IMR-90 (cell line): ENCODE data around the gene PTPRG. TPM values are rescaled to one million over a fixed set of nuclear protein-coding genes. Genes with fewer than 3 reads are reported as not detected.
A peak's percentile ranks its signal among the peaks of the same experiment; 100 is the strongest.

Experiments
- ATAC-seq: fragments of 200-7000 bp; cut with Tn5 transposase; 2 replicates; pipeline ENCODE4 v1.9.1; 2020; ENCODE audit warnings: low read depth, mild to moderate bottlenecking, moderate library complexity
- BruUV-seq: library from RNA; stranded (reverse); fragments of 400-500 nt; replicated peaks from 2 replicates; lab custom pipeline; 2021; lab: Mats Ljungman, UMichigan
- CTCF ChIA-PET: fragments of 300-600 bp; formaldehyde crosslinking; extraction: SDS; loops from one replicate; lab custom pipeline; 2021; ENCODE audit warnings: antibody characterized with exemption; lab: Yijun Ruan, JAX
- POLR2A ChIA-PET: fragments of 300-600 bp; sonication (Branson Sonifier 250); formaldehyde crosslinking; loops from one replicate; lab custom pipeline; 2022; ENCODE audit warnings: antibody characterized with exemption; ENCODE audit not compliant: unreplicated experiment; lab: Charles Lee
- DNase-seq: peaks from one replicate; pipeline ENCODE4 v3.0.0; 2013
- H2AFZ ChIP-seq: replicated peaks from 2 replicates; pipeline ENCODE3; 2013; ENCODE audit warnings: low read length, mild to moderate bottlenecking; ENCODE audit not compliant: poor library complexity
- H2AK5ac ChIP-seq: 2 replicates; pipeline ENCODE4 v1.6.1; 2013; ENCODE audit warnings: low read depth, low read length, inconsistent platforms
- H2AK9ac ChIP-seq: replicated peaks from 2 replicates; pipeline ENCODE3; 2013; ENCODE audit warnings: mild to moderate bottlenecking, low read depth, low read length, moderate library complexity; ENCODE audit not compliant: poor library complexity
- H2BK120ac ChIP-seq: 2 replicates; pipeline ENCODE4 v1.6.1; 2013; ENCODE audit warnings: low read depth, low read length, inconsistent platforms
- H2BK15ac ChIP-seq: 3 replicates; pipeline ENCODE4 v1.6.1; 2013; ENCODE audit warnings: low read depth, low read length, inconsistent platforms
- H2BK20ac ChIP-seq: 2 replicates; pipeline ENCODE4 v1.6.1; 2013; ENCODE audit warnings: low read depth, mild to moderate bottlenecking, inconsistent platforms, low read length, moderate library complexity
- H2BK5ac ChIP-seq: 2 replicates; pipeline ENCODE4 v1.6.1; 2013; ENCODE audit warnings: mild to moderate bottlenecking, low read depth, low read length, inconsistent platforms; ENCODE audit not compliant: poor library complexity, severe bottlenecking
- H3K14ac ChIP-seq: replicated peaks from 2 replicates; pipeline ENCODE4 v1.6.1; 2013; ENCODE audit warnings: low read depth, low read length, inconsistent platforms
- H3K18ac ChIP-seq: 2 replicates; pipeline ENCODE4 v1.6.1; 2013; ENCODE audit warnings: low read depth, low read length, control low read depth
- H3K23ac ChIP-seq: 2 replicates; pipeline ENCODE4 v1.6.1; 2013; ENCODE audit warnings: low read depth, low read length, inconsistent platforms
- H3K27ac ChIP-seq: 2 replicates; pipeline ENCODE4 v1.5.1; 2013; ENCODE audit warnings: mild to moderate bottlenecking, control low read depth, low read length; ENCODE audit not compliant: insufficient read depth
- H3K27me3 ChIP-seq: 2 replicates; pipeline ENCODE4 v1.6.1; 2013; ENCODE audit warnings: low read length; ENCODE audit not compliant: control insufficient read depth, insufficient read depth
- H3K36me3 ChIP-seq: 2 replicates; pipeline ENCODE4 v1.6.1; 2013; ENCODE audit warnings: low read length, mixed read lengths; ENCODE audit not compliant: control insufficient read depth, insufficient read depth
- H3K4ac ChIP-seq: 2 replicates; pipeline ENCODE4 v1.6.1; 2013; ENCODE audit warnings: low read depth, low read length, inconsistent platforms
- H3K4me1 ChIP-seq: 2 replicates; pipeline ENCODE4 v1.6.1; 2013; ENCODE audit warnings: low read length, mixed read lengths; ENCODE audit not compliant: control insufficient read depth, insufficient read depth
- H3K4me2 ChIP-seq: 2 replicates; pipeline ENCODE4 v1.6.1; 2013; ENCODE audit warnings: low read depth, mild to moderate bottlenecking, control low read depth, low read length, moderate library complexity
- H3K4me3 ChIP-seq: 2 replicates; pipeline ENCODE4 v1.5.1; 2013; ENCODE audit warnings: low read depth, mild to moderate bottlenecking, control low read depth, low read length, moderate library complexity; ENCODE audit not compliant: insufficient read depth
- H3K56ac ChIP-seq: 2 replicates; pipeline ENCODE4 v1.6.1; 2013; ENCODE audit warnings: low read length, inconsistent platforms; ENCODE audit not compliant: insufficient read depth; ENCODE audit errors: extremely low read depth
- H3K79me1 ChIP-seq, 2 experiments: 2 replicates each; pipeline ENCODE4 v1.6.1; 2013; ENCODE audit warnings: low read length in 2 of 2, inconsistent platforms in 1 of 2, low read depth in 1 of 2
- H3K9ac ChIP-seq: 2 replicates; pipeline ENCODE4 v1.6.1; 2013; ENCODE audit warnings: low read depth, low read length, control low read depth
- H3K9me1 ChIP-seq: 2 replicates; pipeline ENCODE4 v1.6.1; 2013; ENCODE audit warnings: low read length, inconsistent platforms; ENCODE audit not compliant: insufficient read depth
- H3K9me3 ChIP-seq: 2 replicates; pipeline ENCODE4 v1.6.1; 2013; ENCODE audit warnings: low read length; ENCODE audit not compliant: control insufficient read depth, insufficient read depth
- H4K20me1 ChIP-seq: 2 replicates; pipeline ENCODE4 v1.6.1; 2013; ENCODE audit warnings: low read length, inconsistent platforms; ENCODE audit not compliant: insufficient read depth
- H4K5ac ChIP-seq: 2 replicates; pipeline ENCODE4 v1.6.1; 2013; ENCODE audit warnings: mild to moderate bottlenecking, low read depth, low read length, control low read depth
- H4K8ac ChIP-seq, 2 experiments: 2 replicates each; pipeline ENCODE4 v1.6.1; 2013; ENCODE audit warnings: low read depth in 2 of 2, low read length in 2 of 2, control low read depth in 1 of 2, inconsistent platforms in 1 of 2
- H4K91ac ChIP-seq: 2 replicates; pipeline ENCODE4 v1.6.1; 2013; ENCODE audit warnings: low read depth, low read length, inconsistent platforms; ENCODE audit not compliant: insufficient read depth
- BHLHE40 ChIP-seq: fragments of 150-350 bp; IDR thresholded peaks from 2 replicates; pipeline ENCODE4 v1.6.1; 2016; ENCODE audit warnings: mild to moderate bottlenecking, low read depth, low read length
- CEBPB ChIP-seq: IDR thresholded peaks from 2 replicates; pipeline ENCODE4 v1.6.1; 2012; ENCODE audit warnings: low read depth, low read length, improper control_type of control experiment
- CHD1 ChIP-seq: IDR thresholded peaks from 2 replicates; pipeline ENCODE4 v1.6.1; 2012; ENCODE audit warnings: low read depth, low read length, improper control_type of control experiment
- FOS ChIP-seq: fragments of 150-350 bp; IDR thresholded peaks from 2 replicates; pipeline ENCODE4 v1.6.1; 2016; ENCODE audit warnings: low read depth, low read length
- MAFK ChIP-seq: IDR thresholded peaks from 2 replicates; pipeline ENCODE4 v1.6.1; 2012; ENCODE audit warnings: low read depth, low read length, improper control_type of control experiment
- MAZ ChIP-seq: IDR thresholded peaks from 2 replicates; pipeline ENCODE4 v1.6.1; 2012; ENCODE audit warnings: low read depth, mild to moderate bottlenecking, low read length, improper control_type of control experiment, moderate library complexity, borderline replicate concordance
- MXI1 ChIP-seq: IDR thresholded peaks from 2 replicates; pipeline ENCODE4 v1.6.1; 2012; ENCODE audit warnings: low read depth, mild to moderate bottlenecking, low read length, moderate library complexity, borderline replicate concordance
- NFE2L2 ChIP-seq: fragments of 150-350 bp; IDR thresholded peaks from 2 replicates; pipeline ENCODE4 v1.6.1; 2016; ENCODE audit warnings: low read depth, mild to moderate bottlenecking, low read length
- POLR2A ChIP-seq: IDR thresholded peaks from 2 replicates; pipeline ENCODE4 v1.6.1; 2012; ENCODE audit warnings: mild to moderate bottlenecking, low read depth, low read length
- RAD21 ChIP-seq: IDR thresholded peaks from 2 replicates; pipeline ENCODE4 v1.6.1; 2012; ENCODE audit warnings: low read length, improper control_type of control experiment
- RCOR1 ChIP-seq: IDR thresholded peaks from 2 replicates; pipeline ENCODE4 v1.6.1; 2012; ENCODE audit warnings: mild to moderate bottlenecking, low read length, improper control_type of control experiment; ENCODE audit not compliant: insufficient replicate concordance
- RFX5 ChIP-seq: IDR thresholded peaks from 2 replicates; pipeline ENCODE4 v1.8.0; 2012; ENCODE audit warnings: low read depth, mild to moderate bottlenecking, low read length, moderate library complexity
- SMC3 ChIP-seq: fragments of 150-350 bp; IDR thresholded peaks from 2 replicates; pipeline ENCODE4 v1.6.1; 2016; ENCODE audit warnings: low read depth, mild to moderate bottlenecking, antibody characterized with exemption, low read length, moderate library complexity
- WGBS, 2 experiments: methylation state at CpG; one replicate each; pipeline versions ENCODE4 v1.1.5 to v1.1.7; 2013; ENCODE audit warnings: missing lambda C conversion rate in 2 of 2; ENCODE audit not compliant: insufficient read length in 1 of 2; ENCODE audit errors: extremely low coverage in 2 of 2; 5-methylcytosine and 5-hydroxymethylcytosine counted together
- dilution Hi-C: fragments of 300-500 bp; cut with HindIII; formaldehyde crosslinking; loops from one replicate; pipeline ENCODE4 v1.14.3; 2018; ENCODE audit warnings: low sequenced_read_pairs; ENCODE audit not compliant: unreplicated experiment
- in situ Hi-C: fragments of 300-500 bp; cut with MboI; formaldehyde crosslinking; loops from 3 replicates; pipeline ENCODE4 v1.14.3; 2019; ENCODE audit warnings: low sequenced_read_pairs, inconsistent platforms, mixed read lengths
- intact Hi-C: fragments of 100-400 bp; cut with micrococcal nuclease; formaldehyde crosslinking; loops from 2 replicates; pipeline ENCODE4 v1.10.0; 2022
- polyA plus RNA-seq, 3 experiments: library from polyadenylated mRNA; depleted of rRNA; stranded (reverse); fragments of >200 nt; gene quantifications; 2 replicates each; pipeline ENCODE4 v1.2.3, GENCODE V29; 2012; ENCODE audit warnings: low replicate concordance in 1 of 3
- total RNA-seq: library from RNA; depleted of rRNA; stranded (reverse); fragments of >200 nt; gene quantifications from 2 replicates; pipeline ENCODE4 v1.2.3, GENCODE V29; 2012
- TF ChIP-seq, protein P1 (sequence below): conservative IDR thresholded peaks from 2 replicates; pipeline ENCODE4 v1.5.1; 2012; ENCODE audit warnings: mild to moderate bottlenecking, low read depth, low read length, improper control_type of control experiment
- TF ChIP-seq, protein P2 (sequence below): fragments of 150-350 bp; IDR thresholded peaks from 2 replicates; pipeline ENCODE4 v1.6.1; 2017; ENCODE audit warnings: mild to moderate bottlenecking, antibody characterized with exemption, low read length, low read depth
- TF ChIP-seq, protein P3 (sequence below): fragments of 150-350 bp; IDR thresholded peaks from 2 replicates; pipeline ENCODE4 v1.6.1; 2016; ENCODE audit warnings: low read depth, mild to moderate bottlenecking, low read length, moderate library complexity, borderline replicate concordance

The PTPRG gene
- total and polyA plus RNA-seq, 2 of the 4 experiments (the other 2 are of a cell fraction) = 7.7 to 31.0 TPM

DNA sequence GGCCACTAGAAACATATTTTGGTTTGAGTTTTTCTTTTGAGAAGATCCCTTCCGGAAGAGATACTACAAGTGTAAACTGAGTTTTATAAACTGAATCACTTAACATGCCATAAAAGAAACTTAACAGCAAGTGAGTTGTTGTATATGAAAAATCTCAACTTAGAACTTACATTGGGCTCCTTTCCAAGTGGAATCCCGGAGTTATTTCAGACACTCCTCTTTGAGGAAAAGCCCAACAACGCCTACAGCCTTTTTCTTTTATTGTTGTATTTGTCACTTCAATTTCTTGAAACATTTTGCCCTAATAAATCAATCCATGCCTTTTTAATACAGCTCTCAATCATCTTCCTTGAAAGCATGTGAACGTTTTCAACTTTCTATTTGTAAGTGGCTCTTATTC is 674.6 kb downstream of the PTPRG start:
- TF ChIP-seq MXI1 = no peak
- TF ChIP-seq, protein P1, sequence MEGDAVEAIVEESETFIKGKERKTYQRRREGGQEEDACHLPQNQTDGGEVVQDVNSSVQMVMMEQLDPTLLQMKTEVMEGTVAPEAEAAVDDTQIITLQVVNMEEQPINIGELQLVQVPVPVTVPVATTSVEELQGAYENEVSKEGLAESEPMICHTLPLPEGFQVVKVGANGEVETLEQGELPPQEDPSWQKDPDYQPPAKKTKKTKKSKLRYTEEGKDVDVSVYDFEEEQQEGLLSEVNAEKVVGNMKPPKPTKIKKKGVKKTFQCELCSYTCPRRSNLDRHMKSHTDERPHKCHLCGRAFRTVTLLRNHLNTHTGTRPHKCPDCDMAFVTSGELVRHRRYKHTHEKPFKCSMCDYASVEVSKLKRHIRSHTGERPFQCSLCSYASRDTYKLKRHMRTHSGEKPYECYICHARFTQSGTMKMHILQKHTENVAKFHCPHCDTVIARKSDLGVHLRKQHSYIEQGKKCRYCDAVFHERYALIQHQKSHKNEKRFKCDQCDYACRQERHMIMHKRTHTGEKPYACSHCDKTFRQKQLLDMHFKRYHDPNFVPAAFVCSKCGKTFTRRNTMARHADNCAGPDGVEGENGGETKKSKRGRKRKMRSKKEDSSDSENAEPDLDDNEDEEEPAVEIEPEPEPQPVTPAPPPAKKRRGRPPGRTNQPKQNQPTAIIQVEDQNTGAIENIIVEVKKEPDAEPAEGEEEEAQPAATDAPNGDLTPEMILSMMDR = no peak
- no peak for TF ChIP-seq CEBPB
- TF ChIP-seq, protein P2, sequence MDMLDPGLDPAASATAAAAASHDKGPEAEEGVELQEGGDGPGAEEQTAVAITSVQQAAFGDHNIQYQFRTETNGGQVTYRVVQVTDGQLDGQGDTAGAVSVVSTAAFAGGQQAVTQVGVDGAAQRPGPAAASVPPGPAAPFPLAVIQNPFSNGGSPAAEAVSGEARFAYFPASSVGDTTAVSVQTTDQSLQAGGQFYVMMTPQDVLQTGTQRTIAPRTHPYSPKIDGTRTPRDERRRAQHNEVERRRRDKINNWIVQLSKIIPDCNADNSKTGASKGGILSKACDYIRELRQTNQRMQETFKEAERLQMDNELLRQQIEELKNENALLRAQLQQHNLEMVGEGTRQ = no peak
- TF ChIP-seq CHD1 = no peak
- TF ChIP-seq RCOR1 = no peak
- TF ChIP-seq, protein P3, sequence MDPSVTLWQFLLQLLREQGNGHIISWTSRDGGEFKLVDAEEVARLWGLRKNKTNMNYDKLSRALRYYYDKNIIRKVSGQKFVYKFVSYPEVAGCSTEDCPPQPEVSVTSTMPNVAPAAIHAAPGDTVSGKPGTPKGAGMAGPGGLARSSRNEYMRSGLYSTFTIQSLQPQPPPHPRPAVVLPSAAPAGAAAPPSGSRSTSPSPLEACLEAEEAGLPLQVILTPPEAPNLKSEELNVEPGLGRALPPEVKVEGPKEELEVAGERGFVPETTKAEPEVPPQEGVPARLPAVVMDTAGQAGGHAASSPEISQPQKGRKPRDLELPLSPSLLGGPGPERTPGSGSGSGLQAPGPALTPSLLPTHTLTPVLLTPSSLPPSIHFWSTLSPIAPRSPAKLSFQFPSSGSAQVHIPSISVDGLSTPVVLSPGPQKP = no peak
- TF ChIP-seq SMC3 = no peak
- TF ChIP-seq RAD21 = no peak
- TF ChIP-seq MAZ = no peak
- TF ChIP-seq MAFK = no peak
- TF ChIP-seq BHLHE40 = no peak
- TF ChIP-seq NFE2L2 = no peak
- no peak for TF ChIP-seq POLR2A
- TF ChIP-seq FOS = no peak
- no peak for TF ChIP-seq RFX5
- dilution Hi-C loops = no loop called here
- Histone ChIP-seq H3K9ac (no peak overlapping the region), H3K4ac (no peak overlapping the region), H3K9me3 (no peaks in the 10 kb centered on the region), H3K56ac (no peak overlapping the region), H2BK120ac (no peak overlapping the region), H3K23ac (no peak overlapping the region), H3K27ac (no peak overlapping the region), H2AK5ac (no peak overlapping the region), H2AK9ac (no peak overlapping the region), H3K4me1 (no peaks in the 10 kb centered on the region), H4K5ac (no peak overlapping the region), H2AFZ (no peak overlapping the region), H2BK15ac (no peak overlapping the region), H4K8ac (no peak overlapping the region), H2BK5ac (no peak overlapping the region), H2BK20ac (no peak overlapping the region), H3K4me3 (no peak overlapping the region), H3K36me3 (no peaks in the 10 kb centered on the region), H3K9me1 (peaks cover 5% of the 10 kb centered on the region; the same call in 1 of the 2 replicates), H3K79me1 (no peaks in the 10 kb centered on the region; a peak in 1 of 4 replicates), H3K27me3 (no peaks in the 10 kb centered on the region), H3K4me2 (no peak overlapping the region), H3K18ac (no peak overlapping the region), H4K20me1 (no peaks in the 10 kb centered on the region), H3K14ac (no peak overlapping the region), H4K91ac (no peak overlapping the region)
- ChIA-PET CTCF (no interaction called here), POLR2A (no interaction called here)
- in situ Hi-C loops = no loop called here
- WGBS, 2 experiments = no CpG with 5 or more reads among the region's 4 CpGs
- intact Hi-C loops = no loop called here
- ATAC-seq (peak; percentile 14; the same call in 1 of the 2 replicates), DNase-seq (no peak)
- no TSS peak for BruUV-seq
